Immature natural killer cell (primary cell): Measurements from ENCODE around the gene BSCL2. TPM values are rescaled to one million over a fixed set of nuclear protein-coding genes. Genes with fewer than 3 reads are reported as not detected.
"Not testable (repeated sequence)": the region's sequence is repeated elsewhere in the genome, so short reads cannot be mapped to it uniquely, and the experiment has no call there.

Experiments used
- DNase-seq, 3 donors: peaks; one replicate each; pipeline ENCODE4 v3.0.0; 2022; ENCODE audit warnings: mixed read lengths in 1 of 3
- H3K27ac Mint-ChIP-seq, 6 donors: one replicate each; pipeline ENCODE4 v1.8.0; 2020; ENCODE audit warnings: mixed read lengths in 6 of 6, mild to moderate bottlenecking in 5 of 6, inconsistent platforms in 4 of 6, moderate library complexity in 3 of 6
- H3K27me3 Mint-ChIP-seq, 3 donors: one replicate each; pipeline ENCODE4 v1.8.0; 2020 to 2021; ENCODE audit warnings: low read depth in 3 of 3, mild to moderate bottlenecking in 3 of 3, mixed read lengths in 3 of 3, moderate library complexity in 3 of 3, inconsistent platforms in 1 of 3
- H3K36me3 Mint-ChIP-seq, 3 donors: one replicate each; pipeline ENCODE4 v1.8.0; 2020; ENCODE audit warnings: mixed read lengths in 3 of 3, inconsistent platforms in 2 of 3, mild to moderate bottlenecking in 2 of 3
- H3K4me1 Mint-ChIP-seq, 2 donors: one replicate each; pipeline ENCODE4 v1.8.0; 2020; ENCODE audit warnings: inconsistent platforms in 2 of 2, mild to moderate bottlenecking in 2 of 2, mixed read lengths in 2 of 2, moderate library complexity in 1 of 2
- H3K4me3 Mint-ChIP-seq, 5 donors: one replicate each; pipeline ENCODE4 v1.8.0; 2020; ENCODE audit warnings: mild to moderate bottlenecking in 5 of 5, mixed read lengths in 5 of 5, inconsistent platforms in 3 of 5, moderate library complexity in 3 of 5
- H3K9me3 Mint-ChIP-seq, 6 donors: one replicate each; pipeline ENCODE4 v1.8.0; 2020; ENCODE audit warnings: mild to moderate bottlenecking in 6 of 6, mixed read lengths in 6 of 6, inconsistent platforms in 4 of 6, moderate library complexity in 3 of 6
- polyA plus RNA-seq, 3 donors: library from polyadenylated mRNA; unstranded; fragments of 300-500 nt; fragmentation: Illumina TruSeq; gene quantifications; one replicate each; pipeline ENCODE4 v1.2.3, GENCODE V29; 2021

The BSCL2 gene
- polyA plus RNA-seq, 3 donors from 2014 or later: 52.5 to 54.1 (median 53.6) TPM

DNA sequence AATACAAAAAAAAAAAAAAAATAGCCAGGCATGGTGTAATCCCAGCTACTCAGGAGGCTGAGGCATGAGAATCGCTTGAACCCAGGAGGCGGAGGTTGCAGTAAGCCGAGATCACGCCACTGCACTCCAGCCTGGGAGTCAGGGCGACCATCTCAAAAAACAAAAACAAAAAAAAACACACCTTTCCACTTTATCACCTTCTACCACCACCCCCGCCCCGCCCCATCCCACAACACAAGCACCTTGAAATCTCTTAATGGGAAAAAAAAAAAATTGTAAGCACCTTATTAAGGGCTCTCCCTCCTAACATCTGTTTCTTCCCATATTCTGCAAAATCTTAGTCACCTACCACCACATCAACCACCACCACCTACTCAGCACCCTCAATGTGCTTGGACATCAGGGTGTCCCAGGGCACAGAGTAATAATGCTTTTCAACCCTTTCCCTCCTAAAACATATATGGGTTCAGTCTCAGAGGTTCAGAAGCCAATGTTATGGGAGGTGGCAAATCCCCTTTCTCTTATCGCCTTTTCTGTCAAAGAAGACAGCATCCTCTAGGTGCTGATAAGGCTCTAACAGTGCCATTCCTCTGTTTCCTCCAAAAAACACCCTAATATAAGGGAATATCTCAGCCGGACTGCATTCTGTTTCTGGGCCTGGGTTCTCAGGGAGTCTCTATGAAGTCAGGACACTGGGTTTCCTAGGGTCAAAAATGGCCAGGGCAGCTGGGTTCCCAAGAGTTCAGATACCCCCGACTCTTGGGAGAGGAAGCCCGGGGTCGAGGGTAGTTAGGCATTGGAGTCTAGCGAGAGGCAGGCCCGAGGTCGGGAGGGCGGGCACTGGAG is 54.8 kb downstream of the BSCL2 start:
- Mint-ChIP-seq H3K27ac (peak overlapping the region; percentile 74 to 95 (median 93)), H3K36me3 (no peaks in the 10 kb centered on the region), H3K9me3 (no peaks in the 10 kb centered on the region), H3K4me3 (peak overlapping the region; percentile 87 to 93 (median 90)), H3K27me3 (peaks cover 9 to 26% (median 24%) of the 10 kb centered on the region in 3 donors), H3K4me1 (peaks cover 20 to 26% of the 10 kb centered on the region in 2 donors)
- DNase-seq: no peak

DNA sequence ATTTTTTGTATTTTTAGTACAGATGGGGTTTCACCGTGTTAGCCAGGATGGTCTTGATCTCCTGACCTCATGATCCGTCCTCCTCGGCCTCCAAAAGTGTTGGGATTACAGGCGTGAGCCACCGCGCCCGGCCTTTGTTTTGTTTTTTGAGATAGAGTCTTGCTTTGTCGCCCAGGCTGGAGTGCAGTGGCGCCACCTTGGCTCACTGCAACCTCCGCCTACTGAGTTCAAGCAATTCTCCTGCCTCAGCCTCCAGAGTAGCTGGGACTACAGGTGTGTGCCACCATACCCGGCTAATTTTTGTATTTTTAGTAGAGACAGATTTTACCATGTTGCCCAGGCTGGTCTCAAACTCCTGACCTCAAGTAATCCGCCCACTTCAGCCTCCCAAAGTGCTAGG is 56.9 kb downstream of the BSCL2 start:
- peaks cover 9 to 28% (median 24%) of the 10 kb centered on the region in 3 donors for H3K27me3 Mint-ChIP-seq
- not testable (repeated sequence) for H3K36me3 Mint-ChIP-seq

GRCh38 chr11:62649486-62649885 is 57.7 kb downstream of the BSCL2 start:
- peaks cover 9 to 21% (median 16%) of the 10 kb centered on the region in 3 donors for H3K27me3 Mint-ChIP-seq
- peaks cover 40 to 48% of the 10 kb centered on the region in 2 donors for H3K4me1 Mint-ChIP-seq
- no peak overlapping the region for H3K4me3 Mint-ChIP-seq
- no peak for DNase-seq
- no peaks in the 10 kb centered on the region for H3K36me3 Mint-ChIP-seq
- H3K27ac Mint-ChIP-seq: no peak overlapping the region
- H3K9me3 Mint-ChIP-seq: no peaks in the 10 kb centered on the region

More for the DNA sequence above, 56.9 kb downstream of the BSCL2 start:
- not testable (repeated sequence) for H3K9me3 Mint-ChIP-seq, H3K4me3 Mint-ChIP-seq, DNase-seq
- peaks cover 34 to 41% of the 10 kb centered on the region in 2 donors for H3K4me1 Mint-ChIP-seq
- H3K27ac Mint-ChIP-seq: peak overlapping the region in 2 of 6 donors; percentile 30 to 46

DNA sequence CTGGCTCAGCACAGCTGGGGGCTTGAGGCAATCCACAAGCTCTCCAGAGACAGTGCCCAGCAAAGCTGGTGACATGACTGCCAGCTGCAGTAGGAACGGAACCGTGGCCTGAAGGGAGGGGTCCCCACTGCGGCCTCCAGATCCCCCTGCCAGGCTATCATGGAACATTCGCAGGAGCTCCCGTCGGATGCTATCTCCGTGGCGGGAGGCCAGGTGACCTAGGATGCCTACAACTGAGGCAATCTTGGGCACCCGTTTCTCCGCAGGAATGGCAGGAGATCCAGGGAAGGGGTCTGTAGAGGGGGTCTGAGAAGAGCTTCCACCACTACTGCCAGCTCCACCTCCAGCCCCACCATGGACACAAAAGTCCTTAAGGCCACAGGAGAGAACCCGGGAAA is 58.3 kb downstream of the BSCL2 start:
- no peaks in the 10 kb centered on the region for H3K9me3 Mint-ChIP-seq
- H3K36me3 Mint-ChIP-seq: no peaks in the 10 kb centered on the region
- peak overlapping the region in 1 of 6 donors; percentile 40 for H3K27ac Mint-ChIP-seq
- H3K4me3 Mint-ChIP-seq: no peak overlapping the region
- peaks cover 45 to 51% of the 10 kb centered on the region in 2 donors for H3K4me1 Mint-ChIP-seq
- H3K27me3 Mint-ChIP-seq: peaks cover 9 to 16% (median 11%) of the 10 kb centered on the region in 3 donors
- DNase-seq: no peak

- no peaks in the 10 kb centered on the region for H3K9me3 Mint-ChIP-seq
- no peaks in the 10 kb centered on the region for H3K36me3 Mint-ChIP-seq
- H3K4me3 Mint-ChIP-seq: no peak overlapping the region
- H3K27ac Mint-ChIP-seq: peak overlapping the region in 1 of 6 donors; percentile 35
- no peak for DNase-seq
- H3K27me3 Mint-ChIP-seq: peaks cover 5 to 10% (median 8%) of the 10 kb centered on the region in 3 donors
- peaks cover 42 to 47% of the 10 kb centered on the region in 2 donors for H3K4me1 Mint-ChIP-seq
These were observed 58.8 kb downstream of the BSCL2 start for GRCh38 chr11:62648185-62648966.

DNA sequence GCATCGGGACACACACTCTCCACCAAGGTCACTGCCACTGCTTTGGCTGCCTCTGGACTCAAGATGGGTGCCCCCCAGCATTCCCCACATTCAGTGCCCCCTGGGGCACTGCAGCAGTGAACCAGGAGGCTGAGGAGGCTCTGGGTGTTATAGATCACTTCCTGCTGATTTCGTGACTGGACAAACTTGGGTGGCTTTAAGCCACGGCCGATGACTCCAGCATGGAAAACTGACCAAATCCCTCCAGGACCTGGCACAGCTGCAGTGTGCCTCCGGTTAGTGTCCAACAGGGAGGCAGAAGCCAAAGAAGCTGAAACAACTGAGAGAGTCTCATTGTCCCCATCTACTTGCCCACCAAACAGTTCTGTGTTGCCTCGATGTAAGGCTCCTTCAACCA is 59.6 kb downstream of the BSCL2 start:
- peaks cover 37 to 41% of the 10 kb centered on the region in 2 donors for H3K4me1 Mint-ChIP-seq
- H3K36me3 Mint-ChIP-seq: no peaks in the 10 kb centered on the region
- peak overlapping the region in 1 of 6 donors; percentile 35 for H3K27ac Mint-ChIP-seq
- H3K9me3 Mint-ChIP-seq: no peaks in the 10 kb centered on the region
- peaks cover 0 to 7% (median 1%) of the 10 kb centered on the region in 3 donors for H3K27me3 Mint-ChIP-seq
- no peak for DNase-seq
- H3K4me3 Mint-ChIP-seq: no peak overlapping the region

DNA sequence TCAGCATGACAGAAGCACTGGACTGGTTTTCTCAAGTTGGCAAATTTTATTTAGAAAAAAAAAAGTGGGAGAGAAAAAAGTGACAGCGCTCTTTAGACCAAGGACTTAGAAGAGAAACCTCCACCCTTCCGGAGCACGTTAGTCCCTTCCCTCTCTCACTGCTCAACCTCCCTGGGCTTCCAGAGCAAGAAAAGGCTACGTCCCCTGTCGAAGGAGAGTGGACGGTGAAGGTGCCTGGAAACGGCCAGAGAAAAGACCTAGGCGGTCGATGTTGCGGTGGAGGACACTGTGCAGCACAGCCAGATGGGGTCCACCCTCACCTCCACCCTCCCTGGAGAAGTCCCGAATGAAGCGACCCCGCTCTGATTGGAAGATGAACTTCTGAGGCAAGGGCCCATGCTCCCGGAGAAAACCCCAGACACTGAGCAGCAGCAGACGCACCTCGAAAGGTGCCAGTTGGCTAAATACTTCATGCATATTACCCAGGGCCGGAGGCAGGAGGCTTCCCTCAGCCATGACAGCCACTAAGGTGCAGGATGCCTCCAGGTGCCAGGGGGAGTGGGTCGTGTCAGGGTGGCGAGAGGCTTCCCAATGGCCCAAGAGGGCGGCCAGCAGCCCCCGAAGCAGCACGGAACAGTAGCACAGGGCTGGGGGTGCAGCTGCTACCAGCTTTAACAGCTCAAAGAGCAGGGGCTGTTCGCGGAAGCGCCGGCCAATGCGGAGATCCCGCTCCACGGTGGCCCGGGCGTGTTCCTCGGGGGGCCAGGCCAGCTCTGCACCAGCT is 60.2 kb downstream of the BSCL2 start:
- Mint-ChIP-seq H3K4me1 (peaks cover 35% of the 10 kb centered on the region in 2 donors), H3K9me3 (no peaks in the 10 kb centered on the region), H3K4me3 (peak overlapping the region; percentile 91 to 99 (median 96)), H3K36me3 (no peaks in the 10 kb centered on the region), H3K27me3 (peaks cover 0 to 7% (median 0%) of the 10 kb centered on the region in 3 donors), H3K27ac (peak overlapping the region; percentile 95 to 99 (median 98))
- DNase-seq: no peak

- no peaks in the 10 kb centered on the region for H3K36me3 Mint-ChIP-seq
These were observed 61.0 kb downstream of the BSCL2 start, which contains the start of gene GANAB for GRCh38 chr11:62645946-62646824. Gene GANAB (minus strand): TSS chr11:62646613. CDS start chr11:62646599, 14 bp downstream.

GRCh38 chr11:62645671-62645945 is 61.6 kb downstream of the BSCL2 start:
- peaks cover 0 to 10% (median 0%) of the 10 kb centered on the region in 3 donors for H3K27me3 Mint-ChIP-seq
- no peaks in the 10 kb centered on the region for H3K9me3 Mint-ChIP-seq
- peaks cover 40 to 41% of the 10 kb centered on the region in 2 donors for H3K4me1 Mint-ChIP-seq
- H3K4me3 Mint-ChIP-seq: peak overlapping the region; percentile 91 to 99 (median 96)
- H3K27ac Mint-ChIP-seq: peak overlapping the region; percentile 95 to 99 (median 98)
- no peaks in the 10 kb centered on the region for H3K36me3 Mint-ChIP-seq
- DNase-seq: no peak

More at GRCh38 chr11:62645946-62646824, 61.0 kb downstream of the BSCL2 start, which contains the start of gene GANAB:
- peaks cover 0 to 7% (median 0%) of the 10 kb centered on the region in 3 donors for H3K27me3 Mint-ChIP-seq
- H3K27ac Mint-ChIP-seq: peak within 1 kb of the TSS; percentile 95 to 99 (median 98)
- H3K4me1 Mint-ChIP-seq: peaks cover 35% of the 10 kb centered on the region in 2 donors
- DNase-seq: peak; percentile 96 to 97 (median 97)
- no peaks in the 10 kb centered on the region for H3K9me3 Mint-ChIP-seq
- peak within 1 kb of the TSS; percentile 91 to 99 (median 96) for H3K4me3 Mint-ChIP-seq

GRCh38 chr11:62644220-62644619 is 63.0 kb downstream of the BSCL2 start:
- DNase-seq: no peak
- Mint-ChIP-seq H3K9me3 (no peaks in the 10 kb centered on the region), H3K4me1 (peaks cover 45 to 48% of the 10 kb centered on the region in 2 donors), H3K27ac (peak overlapping the region in 5 of 6 donors; percentile 17 to 59 (median 39)), H3K4me3 (peak overlapping the region in 3 of 5 donors; percentile 15 to 48 (median 26)), H3K36me3 (peaks cover 0 to 5% (median 5%) of the 10 kb centered on the region in 3 donors), H3K27me3 (peaks cover 0 to 11% (median 0%) of the 10 kb centered on the region in 3 donors)
